ENCODE data around the gene HSD17B12.
"Not testable (repeated sequence)": the region's sequence is repeated elsewhere in the genome, so short reads cannot be mapped to it uniquely, and the experiment has no call there.

Gene HSD17B12

GRCh38 chr11:43748095-43748494 lies 67.6 kb downstream of the HSD17B12 start:
- no peak for DNase-seq

GRCh38 chr11:43751726-43752125 lies 71.2 kb downstream of the HSD17B12 start:
- no peak for DNase-seq

GRCh38 chr11:43756575-43756974 lies 76.0 kb downstream of the HSD17B12 start:
- DNase-seq: no peak

GRCh38 chr11:43758927-43759326 lies 78.4 kb downstream of the HSD17B12 start:
- no peak for DNase-seq

GRCh38 chr11:43760902-43761301 lies 80.4 kb downstream of the HSD17B12 start:
- no peak for DNase-seq

- no peak for DNase-seq
Observed at GRCh38 chr11:43765194-43765593, 84.7 kb downstream of the HSD17B12 start.

DNA sequence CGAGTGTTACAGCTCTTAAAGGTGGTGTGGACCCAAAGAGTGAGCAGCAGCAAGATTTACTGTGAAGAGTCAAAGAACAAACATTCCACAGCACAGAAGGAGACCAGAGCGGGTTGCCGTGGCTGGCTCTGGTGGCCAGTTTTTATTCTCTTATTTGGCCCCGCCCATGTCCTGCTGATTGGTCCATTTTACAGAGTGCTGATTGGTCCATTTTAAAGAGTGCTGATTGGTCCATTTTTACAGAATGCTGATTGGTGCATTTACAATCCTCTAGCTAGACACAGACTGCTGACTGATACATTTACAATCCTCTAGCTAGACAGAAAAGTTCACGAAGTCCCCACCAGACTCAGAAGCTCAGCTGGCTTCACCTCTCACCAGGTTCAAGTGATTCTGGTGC lies 88.1 kb downstream of the HSD17B12 start:
- DNase-seq: not testable (repeated sequence)

- DNase-seq: no peak
Observed at GRCh38 chr11:43770173-43770572, 89.6 kb downstream of the HSD17B12 start.

DNA sequence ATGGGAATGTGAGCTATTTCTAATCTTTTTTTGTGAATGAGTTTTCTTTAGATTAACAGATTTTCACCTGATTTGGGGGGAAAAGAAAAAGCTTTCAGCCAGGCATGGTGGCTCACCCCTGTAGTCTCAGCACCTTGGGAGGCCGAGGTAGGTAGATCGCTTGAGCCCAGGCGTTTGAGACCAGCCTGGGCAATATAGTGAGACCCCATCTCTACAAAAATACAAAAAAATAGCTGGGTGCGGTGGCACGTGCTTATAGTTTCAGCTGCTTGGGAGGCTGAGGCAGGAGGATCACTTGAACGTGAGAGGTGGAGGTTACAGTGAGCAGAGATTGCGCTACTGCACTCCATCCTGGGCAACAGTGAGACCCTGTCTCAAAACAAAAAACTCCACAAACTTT lies 92.2 kb downstream of the HSD17B12 start:
- DNase-seq: no peak

DNA sequence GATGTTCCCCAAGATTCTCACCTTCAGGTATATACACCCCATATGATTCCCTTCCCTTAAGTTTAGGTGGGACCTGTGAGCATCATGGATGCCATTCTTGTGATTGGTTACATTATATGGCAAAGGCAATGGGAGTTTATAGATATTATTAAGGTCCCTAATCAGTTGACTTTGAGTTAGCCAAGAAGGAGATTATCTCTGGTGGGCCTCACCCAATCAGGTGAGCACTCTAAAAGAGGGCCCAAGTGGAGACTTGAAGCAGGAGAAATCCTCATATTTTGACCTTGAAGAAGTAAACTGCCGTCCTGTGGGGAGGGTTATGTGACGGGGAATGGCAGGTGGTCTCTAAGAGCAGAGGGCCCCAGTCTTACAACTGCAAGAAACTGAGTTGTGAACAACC lies 94.2 kb downstream of the HSD17B12 start:
- DNase-seq: no peak

GRCh38 chr11:43779306-43779705 lies 98.8 kb downstream of the HSD17B12 start:
- no peak for DNase-seq

DNA sequence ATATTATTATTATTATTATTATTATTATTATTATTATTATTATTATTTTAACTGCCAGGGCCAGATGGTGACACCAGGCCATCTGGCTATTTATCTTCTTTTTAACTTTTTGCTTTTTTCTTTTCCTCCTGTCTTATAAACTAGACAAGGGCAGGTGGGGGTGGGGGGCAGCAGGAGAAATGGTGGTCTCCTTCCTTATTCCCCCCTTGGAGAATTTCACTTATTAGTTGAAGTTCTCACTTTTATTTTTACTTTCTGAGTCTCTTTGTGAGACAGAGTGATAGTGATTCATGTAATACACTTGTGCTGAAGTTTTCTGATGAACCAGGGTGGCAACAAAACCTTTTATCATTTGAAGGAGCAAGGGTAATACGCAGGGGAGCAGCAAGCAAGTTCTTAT lies 103.8 kb downstream of the HSD17B12 start:
- no peak for DNase-seq

DNA sequence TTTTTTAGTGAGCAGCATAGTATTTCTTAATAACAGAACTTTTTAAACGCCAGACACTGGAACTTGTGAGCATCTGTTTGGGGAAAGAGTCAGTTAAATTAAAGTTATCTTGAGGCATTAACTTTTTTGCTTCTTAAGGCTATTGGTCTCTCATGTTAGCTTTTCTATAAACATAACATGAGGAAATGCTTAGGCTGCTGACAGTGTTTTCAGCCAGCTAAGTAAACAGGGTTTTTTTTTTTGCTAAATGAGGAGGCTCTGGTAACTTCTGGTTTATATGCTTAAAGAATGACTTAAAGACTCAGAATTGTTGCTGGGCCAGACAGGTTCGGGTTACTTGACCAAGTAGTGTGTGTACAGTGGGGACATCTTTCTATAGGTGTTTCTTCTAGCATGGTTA lies 104.3 kb downstream of the HSD17B12 start:
- DNase-seq: no peak

GRCh38 chr11:43785318-43785717 lies 104.8 kb downstream of the HSD17B12 start:
- no peak for DNase-seq

GRCh38 chr11:43786016-43786415 lies 105.5 kb downstream of the HSD17B12 start:
- no peak for DNase-seq

DNA sequence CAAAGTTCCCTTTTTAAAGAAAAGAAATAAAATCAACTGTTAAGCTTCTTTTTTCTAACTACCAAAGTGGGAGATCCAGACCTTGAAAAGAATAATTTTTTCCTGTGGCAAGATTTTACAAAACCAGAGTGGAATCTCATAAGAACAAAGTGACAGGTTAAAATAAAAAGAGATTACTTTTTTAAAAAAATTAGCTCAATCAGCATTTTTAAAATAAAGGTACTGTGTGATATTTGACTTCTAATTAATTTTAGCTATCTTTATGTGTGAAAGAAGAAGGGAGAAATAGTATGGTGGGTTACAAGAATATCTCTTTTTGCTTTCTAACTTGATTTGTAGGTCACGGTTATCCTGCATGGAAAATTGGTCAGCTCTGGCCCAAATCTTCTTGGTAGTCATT lies 107.3 kb downstream of the HSD17B12 start:
- no peak for DNase-seq

- DNase-seq: no peak
Observed at GRCh38 chr11:43788421-43788820, 107.9 kb downstream of the HSD17B12 start.

GRCh38 chr11:43789700-43790443 lies 109.3 kb downstream of the HSD17B12 start:
- DNase-seq: no peak

DNA sequence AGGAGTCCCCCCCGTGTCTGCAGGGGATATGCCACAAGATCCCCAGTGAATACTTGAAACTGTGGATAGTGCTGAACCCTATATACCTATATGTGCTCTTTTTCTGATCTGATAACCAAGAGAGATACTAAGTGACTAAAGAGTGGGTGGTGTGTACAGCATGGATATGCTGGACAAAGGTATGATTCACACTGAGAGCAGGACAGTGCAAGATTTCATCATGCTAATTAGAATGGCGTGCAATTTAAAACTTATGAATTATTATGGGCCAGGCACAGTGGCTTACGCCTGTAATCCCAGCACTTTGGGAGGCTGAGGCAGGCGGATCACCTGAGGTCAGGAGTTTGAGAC lies 109.9 kb downstream of the HSD17B12 start:
- no peak for DNase-seq

GRCh38 chr11:43797337-43797736 lies 116.8 kb downstream of the HSD17B12 start:
- no peak for DNase-seq

DNA sequence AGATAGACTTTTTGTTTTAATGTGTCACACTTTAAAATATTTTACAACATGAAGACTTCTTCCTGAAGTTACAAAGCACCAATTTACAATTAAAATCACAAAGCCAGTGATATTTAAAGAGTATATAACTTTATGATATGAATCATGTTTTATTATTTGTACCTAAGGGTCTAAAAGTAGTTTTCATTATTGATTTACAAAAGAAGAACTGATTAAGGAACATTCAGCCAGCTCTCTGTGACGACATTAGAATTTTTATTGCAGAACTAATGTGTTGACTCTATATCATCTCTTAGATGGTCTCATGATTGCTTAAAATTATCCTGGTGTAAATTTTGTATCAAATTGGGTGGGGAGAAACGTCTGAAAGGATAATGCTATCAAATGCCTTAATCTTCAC lies 117.3 kb downstream of the HSD17B12 start:
- no peak for DNase-seq

DNA sequence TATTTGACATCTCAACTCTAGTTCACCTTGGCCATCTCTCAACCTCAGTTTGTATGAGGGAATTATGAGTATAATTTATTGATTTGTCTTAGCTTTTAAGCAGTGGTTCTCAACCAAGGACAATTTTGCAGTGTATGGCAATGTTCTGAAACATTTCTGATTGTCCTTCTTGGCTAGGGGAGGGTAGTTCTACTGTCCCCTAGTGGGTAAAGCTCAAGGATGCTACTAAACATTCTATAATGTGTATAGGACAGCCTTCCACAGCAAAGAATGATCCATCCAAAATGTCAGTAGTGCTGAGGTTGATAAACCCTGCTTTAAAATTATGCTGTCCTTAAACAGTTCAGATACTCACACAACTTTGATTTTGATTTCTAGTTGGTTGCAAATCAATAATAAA lies 122.0 kb downstream of the HSD17B12 start:
- no peak for DNase-seq

DNA sequence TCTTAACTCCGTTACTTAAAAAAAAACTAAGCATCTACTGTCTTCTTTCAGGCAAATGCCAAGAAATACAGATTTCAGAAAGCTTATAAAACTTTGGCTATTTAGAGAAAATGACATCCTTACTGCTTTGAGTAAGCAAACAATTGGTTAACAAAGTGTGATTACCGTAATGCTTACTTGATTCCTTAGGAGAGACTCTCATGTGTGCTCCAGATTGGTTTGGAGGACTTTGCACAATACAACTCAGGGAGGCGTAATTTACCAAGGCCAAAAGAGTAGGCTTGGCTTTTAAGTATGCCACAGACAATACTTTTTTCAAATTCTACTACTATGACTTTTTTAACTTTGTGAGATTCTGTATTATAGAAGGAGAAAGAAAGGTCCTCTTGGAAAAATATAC lies 123.2 kb downstream of the HSD17B12 start:
- no peak for DNase-seq

DNA sequence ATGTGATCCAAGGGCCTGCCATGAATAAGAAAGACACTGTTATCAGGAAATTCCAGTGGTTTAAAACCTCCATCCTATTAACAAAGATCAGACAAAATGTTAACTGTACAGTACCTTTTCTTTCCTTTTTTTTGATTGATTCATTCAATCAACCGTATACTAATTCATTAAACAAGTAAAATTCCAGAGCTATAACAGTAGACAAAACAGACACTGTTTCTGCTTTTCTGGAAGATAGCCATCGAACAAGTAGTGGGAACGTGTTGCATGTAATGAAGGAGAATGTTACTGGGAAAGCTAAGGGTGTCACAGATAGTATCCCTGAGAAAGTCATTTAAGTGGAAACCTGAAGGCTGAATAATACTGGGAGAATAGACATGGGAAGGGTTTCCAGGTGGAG lies 126.4 kb downstream of the HSD17B12 start:
- DNase-seq: no peak

DNA sequence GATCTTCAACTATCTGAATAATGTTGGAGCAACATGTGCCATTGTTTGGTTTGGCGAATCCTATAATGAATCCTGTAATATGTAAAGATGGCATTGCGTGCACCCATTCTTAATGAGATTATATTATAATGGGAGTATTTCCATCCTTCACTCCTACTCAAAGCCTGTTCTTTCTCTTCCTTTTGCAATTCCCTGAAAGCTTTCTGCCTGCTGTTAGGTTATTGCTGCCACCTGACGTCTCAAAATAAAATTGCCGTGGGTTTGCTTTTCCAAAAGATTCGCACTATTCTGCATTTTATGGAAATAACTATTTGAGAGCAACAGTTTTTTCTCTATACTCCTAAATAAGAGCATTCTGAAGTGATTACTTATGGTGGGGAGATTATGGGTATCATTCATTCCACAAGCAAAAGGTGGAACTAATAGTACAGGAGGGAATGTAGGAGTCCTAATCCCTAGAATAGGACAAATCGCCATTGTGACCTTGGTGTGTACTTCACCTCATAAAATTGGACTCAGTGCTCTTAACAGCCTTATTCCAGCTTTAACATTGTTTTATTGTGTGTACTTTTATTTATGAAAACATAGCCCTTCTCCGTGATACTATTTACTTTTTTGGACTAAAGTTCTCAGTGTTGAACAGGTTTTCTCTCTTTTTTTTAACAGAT lies 130.5 kb downstream of the HSD17B12 start:
- no peak for DNase-seq
